ENCODE results near the gene ACOX1.

The ACOX1 gene

DNA sequence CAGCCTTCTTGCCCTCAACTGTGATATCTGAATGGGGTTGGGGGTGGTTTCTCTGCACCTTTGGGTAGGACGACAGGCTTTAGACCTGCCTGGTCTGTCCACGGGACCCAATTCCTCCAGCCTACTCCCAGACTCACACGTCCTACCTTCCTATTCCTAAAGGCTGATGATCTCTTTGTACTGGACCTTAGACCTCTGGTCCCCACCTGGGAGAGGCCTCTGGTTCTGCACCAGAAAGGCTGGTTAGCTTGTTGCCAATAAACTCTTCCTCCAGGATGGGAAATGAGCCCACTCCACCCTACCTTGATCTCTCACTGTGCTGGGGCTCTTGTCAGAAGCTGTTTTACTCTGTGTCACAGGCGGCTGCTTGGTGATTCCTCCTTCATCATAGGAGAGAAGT lies 52.5 kb downstream of the ACOX1 start:
- DNase-seq: no peak

DNA sequence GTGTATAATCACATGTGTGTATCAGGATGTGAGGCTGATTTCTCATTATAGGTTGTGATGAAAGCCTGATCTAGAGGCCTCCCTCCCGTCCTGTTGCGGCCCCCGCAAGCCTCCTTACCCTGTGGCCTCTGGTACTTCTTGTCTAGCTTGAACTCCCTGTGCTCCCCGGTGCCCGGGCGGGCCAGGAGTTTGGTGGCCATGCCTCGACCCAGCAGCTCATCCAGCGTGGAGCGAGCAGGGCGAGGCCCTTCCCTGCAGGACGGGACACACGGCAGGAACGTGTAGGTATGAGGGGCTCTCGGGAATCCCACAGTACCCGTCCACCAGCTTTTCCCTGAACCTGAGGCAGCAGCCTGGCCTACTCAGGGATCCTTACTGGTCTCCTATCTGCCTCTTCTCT lies 53.1 kb downstream of the ACOX1 start:
- no peak for DNase-seq

DNA sequence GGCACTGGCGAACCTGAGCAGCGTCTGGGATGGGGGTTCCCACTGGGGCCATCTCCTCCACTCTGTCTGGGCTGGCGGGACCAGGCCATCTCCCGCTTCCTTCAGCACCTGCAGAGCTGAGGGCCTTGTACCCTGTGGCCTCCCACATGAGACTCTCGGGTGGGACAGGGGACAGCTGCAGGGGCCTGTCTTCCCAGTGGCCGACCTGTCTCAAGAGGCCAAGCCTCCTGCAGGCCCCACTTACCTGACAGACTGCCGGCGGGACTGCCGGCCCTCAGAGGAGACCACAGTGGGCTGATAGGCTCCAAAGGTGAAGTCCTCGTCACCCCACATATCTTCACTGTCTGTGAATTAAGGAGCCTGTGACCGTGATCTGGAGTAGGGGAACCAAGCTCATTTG lies 53.9 kb downstream of the ACOX1 start:
- DNase-seq: no peak

DNA sequence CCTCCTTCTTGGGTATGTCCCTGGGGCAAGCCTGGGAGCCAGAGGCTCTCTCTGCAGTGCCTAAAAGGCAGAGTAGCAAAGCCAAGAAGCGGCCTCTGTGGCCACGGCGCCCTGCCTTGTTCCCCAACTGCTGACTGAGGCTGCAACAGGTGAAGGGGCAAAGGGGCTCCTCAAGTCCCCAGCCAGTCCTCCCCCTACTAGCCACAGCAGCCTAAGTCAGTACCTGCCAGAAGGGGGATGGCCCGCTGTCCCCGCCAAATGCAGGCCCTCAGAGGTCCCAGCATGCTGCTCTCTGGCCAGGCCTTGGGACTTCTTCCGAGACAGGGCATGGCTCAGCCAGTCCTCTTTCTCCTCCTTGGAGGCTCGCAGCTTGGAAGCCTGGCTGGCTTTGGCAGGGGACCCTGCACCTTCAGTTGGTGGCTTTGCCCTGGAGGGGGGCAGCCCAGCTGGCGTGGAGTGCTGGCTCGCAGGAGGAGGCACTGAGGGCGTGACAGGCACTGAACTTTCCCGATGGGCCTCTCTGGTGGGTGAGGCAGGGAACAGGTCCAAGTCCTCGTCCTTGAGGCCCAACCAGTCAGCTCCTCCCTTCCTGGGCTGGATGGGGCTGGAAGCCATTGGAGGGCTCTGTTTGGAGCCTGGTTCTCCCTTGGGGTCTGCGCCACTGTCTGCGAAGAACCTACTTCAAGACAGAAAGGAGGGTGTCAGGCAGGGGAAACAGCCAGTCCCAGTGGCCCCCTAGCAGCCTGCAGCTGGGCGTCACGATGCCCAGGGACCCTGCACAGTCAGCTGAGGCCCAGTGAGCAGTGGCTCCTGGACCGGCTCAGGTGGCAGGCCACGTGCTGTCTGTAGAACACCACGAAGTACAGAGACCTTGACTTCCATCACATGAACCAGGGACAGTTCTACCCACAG lies 55.7 kb downstream of the ACOX1 start:
- no peak for DNase-seq

DNA sequence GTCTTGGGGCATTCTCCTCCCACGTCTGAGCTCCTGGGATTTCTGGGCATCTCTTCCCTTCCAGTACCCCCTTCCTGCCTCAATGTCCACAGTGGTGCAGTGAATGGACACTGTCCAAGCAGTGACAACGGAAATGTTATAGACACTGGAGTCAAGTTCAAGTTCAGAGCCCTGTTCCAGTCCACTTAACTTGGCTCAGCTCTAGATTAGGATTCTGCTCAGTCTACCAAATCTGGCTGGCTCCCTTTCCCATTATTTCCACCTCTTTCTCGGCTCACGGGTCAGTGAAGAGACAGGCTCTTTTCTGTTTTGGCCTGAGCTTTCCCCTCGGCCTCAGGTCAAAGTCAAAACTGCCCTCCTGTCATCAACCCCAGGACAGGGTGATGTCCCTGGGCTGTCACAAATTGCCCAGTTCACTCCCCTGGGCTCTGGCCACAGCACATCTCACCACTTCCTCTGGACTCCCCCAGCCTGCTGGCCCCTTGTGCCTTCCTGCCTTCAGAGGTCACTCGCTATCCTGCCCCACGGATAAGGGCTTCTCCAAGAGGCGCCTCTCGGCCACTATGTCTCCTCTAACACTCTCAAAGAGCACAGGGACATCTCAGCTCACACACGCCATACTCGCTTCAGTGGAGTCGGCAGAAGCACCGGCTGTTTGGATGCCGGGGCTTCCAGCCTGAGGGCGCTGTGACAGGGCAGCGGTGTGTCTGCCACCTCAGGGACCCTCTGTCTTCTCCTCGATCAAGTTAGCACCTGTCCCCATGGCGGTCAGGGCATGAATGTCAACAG lies 56.6 kb downstream of the ACOX1 start:
- no peak for DNase-seq

DNA sequence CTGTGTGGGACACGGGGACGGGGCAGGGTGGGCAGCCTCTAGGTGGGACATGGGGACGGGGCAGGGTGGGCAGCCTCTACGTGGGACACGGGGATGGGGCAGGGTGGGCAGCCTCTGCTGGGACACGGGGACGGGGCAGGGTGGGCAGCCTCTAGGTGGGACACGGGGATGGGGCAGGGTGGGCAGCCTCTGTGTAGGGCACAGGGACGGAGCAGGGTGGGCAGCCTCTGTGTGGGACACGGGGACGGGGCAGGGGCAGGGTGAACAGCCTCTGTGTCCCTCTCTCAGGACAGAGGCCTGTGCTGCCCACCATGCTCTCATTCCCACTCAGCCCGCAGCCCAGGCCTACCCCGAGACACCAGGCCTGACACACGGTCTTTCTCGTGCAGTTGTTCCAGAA lies 57.4 kb downstream of the ACOX1 start:
- no peak for DNase-seq

DNA sequence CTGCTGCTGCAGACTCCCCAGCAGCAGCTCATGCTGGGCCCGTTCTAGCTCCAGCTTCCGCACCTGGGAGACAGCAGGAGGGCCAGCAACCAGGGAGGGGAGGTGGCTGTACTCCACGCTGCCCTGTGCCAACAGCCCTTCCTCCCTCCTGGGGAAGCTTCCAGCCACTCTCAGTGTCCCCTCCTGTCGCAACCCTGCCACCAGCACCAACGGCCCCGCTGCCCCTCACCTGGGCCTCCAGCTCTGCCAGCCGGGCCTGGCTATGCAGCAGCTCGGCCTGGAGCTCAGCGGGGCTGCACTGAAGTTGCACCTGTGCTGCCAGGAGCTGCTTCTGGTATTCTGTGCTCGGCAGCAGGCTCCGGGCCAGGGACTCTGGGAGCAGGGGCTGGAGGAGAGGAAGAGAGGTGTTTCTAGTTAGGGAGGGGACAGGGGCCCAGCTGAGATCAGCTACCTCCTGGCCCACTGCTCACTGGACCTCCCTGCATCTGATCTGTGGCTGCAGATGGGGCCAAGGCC lies 58.9 kb downstream of the ACOX1 start:
- no peak for DNase-seq

DNA sequence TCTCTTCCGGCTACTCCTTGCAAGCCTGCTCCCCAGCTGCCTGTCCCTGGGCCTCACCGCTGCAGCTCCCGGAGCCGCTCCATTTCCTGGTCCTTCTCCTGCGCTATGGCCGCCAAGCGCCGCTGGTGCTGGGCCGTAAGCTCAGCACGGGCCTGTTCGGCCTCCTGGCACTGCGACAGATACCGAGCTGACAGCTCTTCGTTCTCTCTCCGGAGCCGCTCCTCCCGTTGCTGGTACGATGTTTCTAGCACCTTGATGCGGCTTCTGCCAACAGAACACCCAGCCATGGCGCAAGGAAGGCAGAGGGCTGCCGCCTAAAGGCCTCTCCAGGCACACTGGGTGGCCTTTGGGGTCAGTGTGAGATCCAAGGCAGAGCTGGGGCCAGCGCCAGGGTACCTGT lies 59.4 kb downstream of the ACOX1 start:
- no peak for DNase-seq

DNA sequence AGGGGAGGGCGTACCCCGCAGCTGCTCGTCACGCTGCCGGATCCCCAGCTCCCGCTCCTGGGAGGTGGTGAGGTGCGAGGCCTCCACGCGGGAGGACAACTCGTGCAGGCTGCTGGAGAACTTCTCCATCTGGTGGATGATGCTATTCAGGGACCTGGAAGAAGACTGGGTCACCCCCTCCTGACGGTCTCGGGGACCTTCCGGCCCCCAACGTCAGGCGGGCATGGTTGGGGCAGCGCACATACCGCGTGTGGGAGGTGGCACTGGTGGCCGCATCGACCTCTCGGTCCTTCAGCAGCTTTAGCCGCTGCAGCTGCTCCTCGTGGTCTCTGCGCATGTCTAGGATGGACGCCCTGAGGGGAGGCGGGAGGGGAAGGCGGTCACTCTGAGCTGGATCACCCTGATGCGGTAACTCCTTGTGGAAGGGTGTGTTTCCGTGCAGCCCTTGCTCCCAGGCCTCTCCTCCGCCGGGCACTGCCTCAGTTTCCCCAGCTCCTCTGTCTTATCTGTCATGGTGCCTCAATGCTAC lies 61.0 kb downstream of the ACOX1 start:
- DNase-seq: no peak

DNA sequence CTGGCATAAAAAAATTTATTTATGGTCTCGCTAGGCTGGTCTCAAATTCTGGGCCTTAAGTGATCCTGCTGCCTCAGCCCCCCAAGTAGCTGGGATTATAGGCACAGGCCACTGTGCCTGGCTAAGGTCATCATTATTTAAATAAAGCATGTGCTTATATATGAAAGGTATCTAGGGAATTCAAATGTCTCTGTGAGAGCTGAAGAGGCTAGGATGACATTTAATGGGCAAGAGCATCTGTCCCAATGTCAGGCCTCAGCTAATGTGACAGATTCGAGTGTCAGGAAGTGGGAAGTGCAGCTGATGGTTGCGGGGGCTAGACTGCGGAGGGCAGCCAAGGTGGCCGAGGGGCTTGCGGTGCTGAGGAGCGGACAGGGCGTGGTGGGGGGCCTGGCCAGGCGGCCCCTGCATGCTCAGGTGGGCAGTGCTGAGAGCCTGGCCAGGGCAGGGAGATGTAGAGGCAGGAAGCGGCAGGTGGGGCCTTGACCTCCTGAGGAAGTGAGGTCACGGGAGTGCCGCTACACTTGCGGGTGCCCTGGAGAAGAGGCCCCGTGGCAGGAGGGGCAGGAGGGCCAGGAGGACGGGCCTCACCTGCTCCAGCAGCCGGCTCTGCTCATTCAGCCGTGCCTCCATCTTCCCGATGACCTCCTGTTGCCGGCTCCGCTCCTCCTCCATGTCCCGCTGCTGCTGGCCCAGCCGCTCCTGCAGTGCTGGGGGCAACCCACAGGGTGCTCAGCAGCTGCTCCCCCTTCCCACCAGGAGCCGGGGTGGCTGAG lies 61.6 kb downstream of the ACOX1 start:
- no peak for DNase-seq

DNA sequence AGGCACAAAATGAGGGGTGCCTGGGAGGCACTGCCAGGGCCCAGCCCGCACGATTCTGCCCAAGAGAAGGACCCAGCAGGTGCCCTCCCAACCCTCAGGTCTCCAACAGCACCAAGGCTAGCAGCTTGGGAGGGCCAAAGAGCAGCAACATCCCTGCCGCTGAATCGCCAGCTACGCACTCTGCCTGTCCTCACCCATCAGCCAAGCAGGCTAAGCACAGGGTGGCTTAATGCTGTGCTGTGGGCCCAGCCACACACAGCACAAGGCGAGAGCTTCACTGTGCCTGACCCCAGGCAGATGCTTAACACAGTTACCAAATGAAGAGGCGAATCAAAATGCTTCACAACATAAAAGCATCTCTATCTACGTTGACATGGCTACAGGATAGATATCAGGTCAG lies 63.7 kb downstream of the ACOX1 start:
- no peak for DNase-seq

DNA sequence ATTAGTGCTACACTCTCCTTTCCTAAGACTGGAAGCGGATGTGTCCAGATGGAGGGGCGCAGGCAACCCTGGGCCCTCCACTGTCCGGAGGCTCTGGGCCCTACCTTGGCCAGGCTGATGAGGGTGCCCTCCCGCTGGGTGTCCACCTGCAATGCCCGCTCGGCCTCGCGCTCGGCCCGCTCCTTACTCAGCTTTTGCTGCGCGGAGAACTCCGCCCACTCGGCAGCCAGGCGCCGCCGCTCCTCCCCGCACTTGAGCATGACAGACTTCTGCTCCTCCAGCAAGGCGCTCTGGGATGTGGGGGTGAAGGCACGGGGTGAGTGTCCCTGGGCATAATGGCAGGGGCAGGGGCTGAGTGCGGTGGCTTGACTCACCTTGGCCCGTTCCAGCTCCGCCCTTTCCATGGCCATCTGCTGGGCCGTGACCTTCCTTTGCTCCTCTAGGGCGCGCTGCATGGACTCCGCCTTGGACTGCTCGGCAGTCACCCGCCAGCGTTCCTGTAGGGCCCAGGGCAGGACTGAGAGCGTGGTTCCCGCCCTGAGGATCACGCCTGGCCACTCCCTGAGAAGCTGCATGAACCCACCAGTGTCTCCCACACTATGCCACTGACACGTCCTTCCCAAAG lies 64.2 kb downstream of the ACOX1 start:
- no peak for DNase-seq

DNA sequence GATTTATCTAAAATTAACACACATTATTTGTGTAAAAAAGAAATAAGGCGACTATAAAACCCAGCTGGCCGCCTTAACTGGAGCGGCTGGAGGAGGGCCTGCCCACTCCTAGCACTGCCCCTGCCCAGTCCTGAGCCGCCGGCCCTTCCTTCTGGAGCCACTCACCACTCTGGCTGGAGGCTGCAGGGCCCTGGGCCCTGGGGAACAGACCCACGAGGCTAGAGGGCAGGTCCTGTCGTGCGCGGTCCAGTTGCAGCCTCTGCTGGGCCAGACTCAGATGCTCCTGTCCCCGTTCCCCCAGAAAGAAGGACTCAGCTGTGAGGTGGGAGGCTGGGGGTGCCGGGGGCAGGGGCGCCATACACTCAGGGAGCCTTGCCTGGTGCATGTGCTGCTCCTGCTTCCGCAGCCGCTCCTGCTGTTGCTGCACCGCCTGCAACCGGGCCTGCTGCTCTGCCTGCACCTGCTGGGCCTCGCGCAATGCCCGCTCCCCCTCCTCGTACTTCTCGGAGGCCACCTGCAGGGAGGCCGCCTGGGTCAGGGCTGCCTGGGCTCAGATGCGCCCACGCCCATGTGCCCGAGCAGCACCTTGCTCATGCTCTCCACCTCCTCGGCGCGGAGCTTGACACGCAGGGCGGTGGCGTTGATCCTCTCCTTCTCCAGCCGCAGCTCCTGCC lies 65.3 kb downstream of the ACOX1 start:
- no peak for DNase-seq

DNA sequence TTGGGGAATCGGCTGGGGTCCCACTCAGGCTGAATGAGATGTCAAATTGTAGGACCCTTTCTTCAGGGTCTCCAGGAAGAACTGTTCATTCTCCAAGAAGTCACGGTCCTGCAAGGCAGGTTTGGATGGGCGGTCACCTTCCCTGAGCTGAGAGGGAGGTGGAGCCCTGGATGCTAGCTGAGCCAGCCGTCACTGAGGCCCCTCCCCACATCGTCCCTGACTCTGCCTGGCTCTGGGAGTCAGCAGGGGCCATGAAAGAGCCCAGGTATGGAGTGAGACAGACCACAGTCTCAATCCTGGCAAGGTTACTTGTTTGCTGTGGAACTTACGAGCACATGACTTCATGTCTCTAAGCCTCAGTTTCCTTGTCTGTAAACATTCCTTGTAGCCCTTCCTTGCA lies 68.3 kb downstream of the ACOX1 start:
- no peak for DNase-seq

DNA sequence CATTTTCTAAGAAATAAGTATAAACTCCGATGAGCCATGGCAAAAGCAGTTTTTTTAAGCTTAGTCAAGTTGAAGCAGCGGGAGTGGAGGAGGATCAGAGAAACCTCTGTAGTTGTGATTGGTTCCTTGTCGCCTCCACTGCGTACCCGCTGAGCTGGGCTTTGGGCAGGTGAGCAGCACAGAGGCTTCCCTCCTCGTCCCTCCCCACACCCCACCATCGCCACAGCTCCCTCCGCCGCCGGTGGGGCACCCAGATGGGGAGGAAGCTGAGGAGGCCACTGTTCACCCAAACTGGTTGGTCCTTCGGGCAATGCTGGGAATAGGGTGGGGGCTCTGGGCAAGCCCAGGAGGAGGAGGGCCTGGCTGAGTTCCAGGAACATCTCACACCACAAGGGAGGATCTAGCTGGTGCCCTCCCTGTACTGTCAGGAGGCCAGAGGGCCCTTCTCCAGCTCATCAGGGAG lies 69.1 kb downstream of the ACOX1 start:
- peak; percentile 17 for DNase-seq

DNA sequence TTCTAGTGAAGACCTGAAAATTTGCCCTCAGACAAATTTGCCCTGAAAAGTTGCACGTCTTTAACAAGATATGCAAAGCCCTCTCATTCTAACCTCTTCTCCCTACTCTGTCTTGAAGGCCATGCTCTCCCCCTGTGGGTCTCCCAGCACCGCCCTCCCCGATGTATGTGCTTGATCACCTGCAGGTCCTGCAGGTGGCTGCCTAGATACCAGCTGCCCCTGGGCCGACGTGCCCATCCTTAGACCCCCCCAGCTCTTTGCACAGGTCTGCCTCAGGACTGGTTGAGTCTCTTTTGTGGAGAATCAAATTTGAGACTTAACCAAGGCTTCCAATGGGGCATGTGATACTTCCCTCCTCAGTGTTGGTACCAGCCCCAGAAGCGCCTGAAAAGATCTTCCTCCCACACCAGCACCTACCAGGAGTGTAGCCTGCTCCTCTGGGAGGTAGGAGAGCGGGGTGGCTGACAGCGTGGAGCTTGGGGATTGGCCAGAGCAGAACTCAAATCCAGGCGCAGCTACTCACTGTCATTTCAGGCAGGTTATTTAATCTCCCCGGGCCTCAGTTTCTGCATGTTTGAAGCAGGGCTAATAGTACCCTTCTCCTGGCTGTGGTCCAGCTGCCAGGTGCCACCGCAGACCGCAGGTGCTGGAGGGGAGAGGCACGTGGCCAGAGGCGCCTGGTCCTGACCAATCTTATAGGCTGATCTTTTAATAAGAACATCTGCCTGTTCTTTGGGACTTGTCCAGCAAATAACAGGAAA lies 69.7 kb downstream of the ACOX1 start:
- no peak for DNase-seq

DNA sequence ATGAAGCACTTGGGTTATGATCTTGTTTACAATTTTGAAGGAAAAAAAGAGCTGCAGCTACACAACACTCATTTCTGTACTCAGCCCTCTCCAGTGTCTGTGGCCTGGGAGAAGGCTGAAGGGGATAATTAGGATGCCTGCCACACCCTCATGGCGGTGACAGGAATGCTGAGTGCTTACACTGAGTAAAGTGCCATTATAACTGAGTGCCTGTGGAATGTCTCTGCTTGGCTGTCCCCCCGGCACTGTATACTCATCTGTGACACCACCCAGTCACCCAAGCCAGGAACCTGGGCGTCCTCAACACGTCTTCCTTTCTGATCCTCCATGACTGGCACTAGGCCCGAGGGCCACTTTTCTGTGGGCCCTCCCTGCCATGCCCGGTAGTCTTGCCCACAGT lies 70.8 kb downstream of the ACOX1 start:
- DNase-seq: no peak

DNA sequence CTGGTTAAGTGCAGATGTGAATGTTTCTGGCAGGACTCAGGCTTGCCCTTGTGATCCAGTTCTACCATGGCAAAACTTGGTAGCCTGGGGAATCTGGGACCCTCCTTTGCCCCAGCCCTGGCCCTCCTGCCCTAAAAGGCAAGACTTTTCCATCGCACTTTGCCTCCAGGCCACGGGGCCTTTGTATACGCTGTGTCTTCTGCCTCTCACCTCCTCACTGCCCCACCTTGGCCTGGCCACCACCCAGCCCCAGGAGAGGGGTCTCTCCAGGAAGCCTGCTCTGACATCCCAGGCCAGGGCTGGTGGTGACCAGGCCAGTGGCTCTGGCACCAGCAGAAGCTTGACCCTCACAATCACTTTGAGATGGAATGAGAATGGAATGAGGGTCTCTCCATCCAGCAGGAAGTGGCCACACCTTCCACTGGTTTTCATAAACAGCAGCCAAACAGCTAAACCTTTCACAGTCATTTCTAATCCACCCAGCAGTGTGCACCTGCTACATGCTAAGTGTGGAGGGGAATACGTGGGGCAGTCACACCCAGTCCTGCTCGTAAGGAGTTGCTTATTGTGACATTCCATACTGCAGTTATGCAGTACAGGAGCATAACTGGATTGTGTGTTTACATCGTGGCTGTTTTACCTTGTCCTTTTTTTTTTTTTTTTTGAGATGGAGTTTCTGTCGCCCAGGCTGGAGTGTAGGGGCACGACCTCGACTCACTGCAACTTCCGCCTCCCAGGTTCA lies 72.7 kb downstream of the ACOX1 start:
- DNase-seq: no peak

DNA sequence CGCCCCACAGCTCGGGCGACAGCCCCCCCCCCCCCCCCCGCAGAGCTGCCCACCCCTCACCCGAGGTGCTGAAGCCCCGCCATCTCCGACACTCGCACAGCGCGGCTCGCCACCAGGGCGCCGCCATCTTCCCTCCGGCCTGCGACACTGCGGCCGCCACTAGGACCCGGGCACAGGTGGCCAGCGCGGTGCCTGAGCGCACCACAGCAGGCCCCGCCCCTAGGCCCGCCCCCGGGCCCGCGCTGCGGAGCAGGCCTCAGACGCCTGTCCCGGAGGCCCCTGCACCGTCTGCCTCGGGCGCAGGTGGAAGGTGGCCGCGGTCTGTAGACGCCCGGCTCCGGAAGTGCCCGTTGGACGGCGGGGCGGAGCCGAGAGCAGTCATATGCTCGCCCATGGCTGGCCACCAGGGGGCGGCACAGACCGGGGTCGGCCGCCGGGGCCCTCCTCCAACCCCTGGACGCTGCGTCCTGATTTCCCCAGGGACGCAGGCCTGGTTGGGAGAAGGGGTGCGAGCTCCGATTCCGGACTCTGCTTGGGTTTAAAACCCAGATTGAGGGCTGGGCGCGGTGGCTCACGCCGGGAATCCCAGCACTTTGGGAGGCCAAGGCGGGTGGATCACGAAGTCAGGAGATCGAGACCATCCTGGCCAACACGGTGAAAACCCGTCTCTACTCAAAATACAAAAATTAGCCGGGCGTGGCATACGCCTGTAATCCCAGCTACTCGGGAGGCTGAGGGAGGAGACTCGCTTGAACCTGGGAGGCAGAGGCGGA lies 74.0 kb downstream of the ACOX1 start, which contains the start of gene MRPL38:
Gene MRPL38 (minus strand): TSS at position 136 of the 773 bp plus-strand sequence. CDS start 9 bp downstream, at position 127.
- peak; percentile 92 for DNase-seq
